Amniotic stem cell (primary cell): ENCODE data around the gene FAM200C.
"Not testable (repeated sequence)": the region's sequence is repeated elsewhere in the genome, so short reads cannot be mapped to it uniquely, and the experiment has no call there.

Experiments
- DNase-seq: peaks from one replicate; lab custom pipeline; 2025; lab: John Stamatoyannopoulos, UW

FAM200C gene

GRCh38 chr5:160399402-160400353 is at the start of gene FAM200C:
Gene FAM200C (minus strand): TSS chr5:160400054. CDS start chr5:160395490, 4,564 bp downstream.
- DNase-seq = peak; percentile 84

- DNase-seq = no peak
Measured at GRCh38 chr5:160449458-160449857, 49.6 kb upstream of the FAM200C start.

- DNase-seq = no peak
Measured at GRCh38 chr5:160448886-160449285, 49.0 kb upstream of the FAM200C start.

- no peak for DNase-seq
Measured at GRCh38 chr5:160445751-160446150, 45.9 kb upstream of the FAM200C start.

GRCh38 chr5:160445132-160445531 is 45.3 kb upstream of the FAM200C start:
- no peak for DNase-seq

- DNase-seq = no peak
Measured at GRCh38 chr5:160444407-160444806, 44.6 kb upstream of the FAM200C start.

GRCh38 chr5:160442824-160443431 is 43.1 kb upstream of the FAM200C start:
- DNase-seq = no peak

- no peak for DNase-seq
Measured at GRCh38 chr5:160441311-160441781, 41.5 kb upstream of the FAM200C start.

- peak; percentile 6 for DNase-seq
Measured at GRCh38 chr5:160439205-160439600, 39.3 kb upstream of the FAM200C start.

- peak; percentile 57 for DNase-seq
Measured at GRCh38 chr5:160438316-160439204, 38.7 kb upstream of the FAM200C start.

GRCh38 chr5:160437271-160437670 is 37.4 kb upstream of the FAM200C start:
- DNase-seq = no peak

- DNase-seq = not testable (repeated sequence)
Measured at GRCh38 chr5:160436661-160437060, 36.8 kb upstream of the FAM200C start.

- no peak for DNase-seq
Measured at GRCh38 chr5:160436017-160436416, 36.2 kb upstream of the FAM200C start.

GRCh38 chr5:160435532-160435931 is 35.7 kb upstream of the FAM200C start:
- no peak for DNase-seq

GRCh38 chr5:160434022-160434531 is 34.2 kb upstream of the FAM200C start:
- no peak for DNase-seq

- no peak for DNase-seq
Measured at GRCh38 chr5:160432787-160433186, 32.9 kb upstream of the FAM200C start.

- no peak for DNase-seq
Measured at GRCh38 chr5:160432196-160432595, 32.3 kb upstream of the FAM200C start.

GRCh38 chr5:160427607-160428006 is 27.8 kb upstream of the FAM200C start:
- DNase-seq = no peak

- no peak for DNase-seq
Measured at GRCh38 chr5:160423099-160423498, 23.2 kb upstream of the FAM200C start.

- DNase-seq = peak; percentile 87
Measured at GRCh38 chr5:160421625-160422258, 21.9 kb upstream of the FAM200C start, which contains the start of gene PTTG1. Gene PTTG1 (plus strand): TSS chr5:160421855. CDS start chr5:160422313, 458 bp downstream.

GRCh38 chr5:160420331-160420610 is 20.4 kb upstream of the FAM200C start:
- no peak for DNase-seq
